ENCODE results near the gene ZNF503.

The ZNF503 gene

DNA sequence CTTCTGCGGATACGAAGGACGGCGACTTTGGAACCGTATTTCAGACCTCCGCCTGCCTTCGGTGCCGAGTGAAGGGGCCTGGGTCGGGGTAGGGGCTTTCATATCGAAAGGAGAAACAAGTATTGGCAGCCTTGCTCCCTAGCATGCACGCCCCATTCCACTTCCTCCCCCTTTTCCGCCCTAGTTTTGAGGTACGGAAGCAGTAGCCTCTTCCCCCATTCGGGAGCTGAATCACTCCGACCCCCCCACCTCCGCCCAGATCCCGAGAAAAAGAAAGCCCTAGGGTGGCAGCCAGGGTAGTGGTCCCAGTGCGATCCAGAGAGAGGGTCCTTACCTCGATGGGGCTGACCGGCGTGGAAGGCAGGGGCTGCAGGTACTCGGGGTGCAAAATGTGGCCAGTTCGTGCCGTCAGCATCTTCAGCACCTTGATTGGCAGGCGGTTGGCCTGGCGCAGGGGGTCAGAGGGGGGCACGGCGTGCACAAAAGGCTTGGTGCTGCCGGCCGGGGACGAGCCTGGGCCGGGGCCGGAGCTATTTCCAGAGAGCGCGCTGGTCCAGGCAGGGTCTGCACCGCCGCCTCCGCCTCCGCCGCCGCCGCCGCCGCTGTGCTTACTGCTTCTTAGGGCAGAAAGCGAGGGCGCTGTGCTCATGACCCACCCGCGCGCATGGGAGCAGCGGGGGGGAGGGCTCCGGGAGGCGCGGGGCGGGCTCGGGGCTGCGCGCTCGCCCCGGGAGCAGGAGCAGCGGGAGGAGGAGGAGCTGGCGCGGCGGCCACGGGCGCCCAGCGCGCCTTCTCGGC, 594 bp downstream of the ZNF503 start:
- intact Hi-C loops (cut with DNase I; ENCODE audit: low total_unique reads) = loop anchor here (1.0 to 5.0 kb wide), 2 partner anchors 261 to 509 kb away; no protein-coding TSS in a partner anchor

DNA sequence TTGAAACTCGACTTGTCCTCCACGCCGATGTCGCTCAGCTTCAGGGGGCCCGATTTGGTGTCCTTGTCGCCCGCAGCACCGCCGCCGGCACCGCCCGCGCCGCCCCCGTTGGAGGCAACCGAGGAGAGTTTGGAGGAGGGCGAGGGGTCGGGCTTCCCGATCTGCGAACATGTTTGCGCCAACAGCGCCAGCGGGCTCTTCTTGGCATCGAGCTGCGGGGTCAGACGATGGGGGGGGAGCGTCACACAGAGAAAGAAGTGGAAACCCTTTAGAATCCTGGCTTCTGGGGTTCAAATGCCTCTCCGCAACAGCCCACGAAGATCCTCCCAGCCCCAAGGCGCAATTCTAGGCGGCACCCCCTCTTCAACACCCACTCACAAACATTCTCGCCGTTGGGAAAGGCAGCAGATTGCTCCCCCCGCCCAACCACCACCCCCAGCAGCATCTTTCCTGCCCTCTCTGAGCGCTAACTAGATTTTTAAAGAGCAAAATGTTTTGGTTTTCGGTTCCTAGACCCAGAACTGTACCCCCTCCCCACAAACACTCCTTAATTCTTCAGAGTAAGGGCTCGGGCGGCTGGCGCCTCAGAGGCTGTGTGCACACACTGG, 1.3 kb downstream of the ZNF503 start:
- intact Hi-C loops (cut with DNase I; ENCODE audit: low total_unique reads) = loop anchor here (1.0 to 5.0 kb wide), 2 partner anchors 262 to 510 kb away; no protein-coding TSS in a partner anchor
- TF ChIP-seq, protein P1, sequence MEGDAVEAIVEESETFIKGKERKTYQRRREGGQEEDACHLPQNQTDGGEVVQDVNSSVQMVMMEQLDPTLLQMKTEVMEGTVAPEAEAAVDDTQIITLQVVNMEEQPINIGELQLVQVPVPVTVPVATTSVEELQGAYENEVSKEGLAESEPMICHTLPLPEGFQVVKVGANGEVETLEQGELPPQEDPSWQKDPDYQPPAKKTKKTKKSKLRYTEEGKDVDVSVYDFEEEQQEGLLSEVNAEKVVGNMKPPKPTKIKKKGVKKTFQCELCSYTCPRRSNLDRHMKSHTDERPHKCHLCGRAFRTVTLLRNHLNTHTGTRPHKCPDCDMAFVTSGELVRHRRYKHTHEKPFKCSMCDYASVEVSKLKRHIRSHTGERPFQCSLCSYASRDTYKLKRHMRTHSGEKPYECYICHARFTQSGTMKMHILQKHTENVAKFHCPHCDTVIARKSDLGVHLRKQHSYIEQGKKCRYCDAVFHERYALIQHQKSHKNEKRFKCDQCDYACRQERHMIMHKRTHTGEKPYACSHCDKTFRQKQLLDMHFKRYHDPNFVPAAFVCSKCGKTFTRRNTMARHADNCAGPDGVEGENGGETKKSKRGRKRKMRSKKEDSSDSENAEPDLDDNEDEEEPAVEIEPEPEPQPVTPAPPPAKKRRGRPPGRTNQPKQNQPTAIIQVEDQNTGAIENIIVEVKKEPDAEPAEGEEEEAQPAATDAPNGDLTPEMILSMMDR (IDR thresholded peaks at IDR 0.05) = no peak
- Histone ChIP-seq H3K4me1 (peaks cover 0 to 46% (median 32%) of the 10 kb centered on the region in 4 donors), H3K27me3 (no peaks in the 10 kb centered on the region), H3K9me3 (no peaks in the 10 kb centered on the region), H3K36me3 (peaks cover 15 to 33% (median 28%) of the 10 kb centered on the region in 3 donors), H3K4me3 (peak overlapping the region; percentile 88 to 92), H3K27ac (peak overlapping the region; percentile 93 to 97)
- no peak for DNase-seq

More for the DNA sequence above, 594 bp downstream of the ZNF503 start:
- peaks cover 15 to 33% (median 28%) of the 10 kb centered on the region in 3 donors for H3K36me3 ChIP-seq
- H3K4me3 ChIP-seq = peak overlapping the region; percentile 88 to 92
- no peaks in the 10 kb centered on the region for H3K27me3 ChIP-seq
- no peaks in the 10 kb centered on the region for H3K9me3 ChIP-seq
- DNase-seq = peak; percentile 62 to 84
- peak overlapping the region; percentile 93 to 97 for H3K27ac ChIP-seq
- TF ChIP-seq, protein P1 (IDR thresholded peaks at IDR 0.05) = no peak
- H3K4me1 ChIP-seq = peaks cover 0 to 39% (median 28%) of the 10 kb centered on the region in 4 donors

DNA sequence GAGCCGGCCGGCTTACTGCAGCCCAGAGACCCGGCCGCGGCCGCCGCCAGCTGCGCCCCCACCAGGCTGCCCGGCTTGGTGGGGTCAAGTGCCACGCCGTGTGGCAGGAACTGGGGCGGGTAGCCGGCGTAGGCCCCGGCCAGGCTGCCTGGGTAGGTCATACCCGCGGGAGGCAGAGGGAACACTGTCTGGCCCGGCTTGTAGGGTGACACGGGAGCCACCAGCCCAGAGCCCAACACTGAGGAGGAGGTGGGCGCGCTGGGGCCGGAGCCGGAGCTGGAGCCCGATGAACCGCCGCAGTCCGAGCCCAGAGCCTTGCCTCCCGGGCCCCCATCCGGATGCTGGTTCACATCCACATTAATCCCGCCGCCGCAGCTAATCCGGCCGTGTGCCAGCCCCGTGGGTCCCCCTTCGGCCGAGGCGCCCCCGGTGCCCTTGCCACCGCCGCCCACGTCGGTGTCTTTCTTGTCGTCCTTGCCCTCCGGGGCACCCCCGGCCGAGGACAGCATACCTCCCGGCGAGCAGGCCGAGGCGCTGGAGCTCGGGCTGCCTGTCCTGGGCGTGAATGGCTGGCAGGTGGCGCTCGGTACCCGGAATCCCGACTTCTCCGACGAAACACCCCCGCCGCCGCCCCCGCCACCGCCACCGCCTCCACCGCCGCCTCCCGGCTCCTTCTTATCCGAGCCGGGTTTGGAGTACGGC, 2.0 kb downstream of the ZNF503 start:
- H3K4me1 ChIP-seq = peaks cover 0 to 48% (median 32%) of the 10 kb centered on the region in 4 donors

DNA sequence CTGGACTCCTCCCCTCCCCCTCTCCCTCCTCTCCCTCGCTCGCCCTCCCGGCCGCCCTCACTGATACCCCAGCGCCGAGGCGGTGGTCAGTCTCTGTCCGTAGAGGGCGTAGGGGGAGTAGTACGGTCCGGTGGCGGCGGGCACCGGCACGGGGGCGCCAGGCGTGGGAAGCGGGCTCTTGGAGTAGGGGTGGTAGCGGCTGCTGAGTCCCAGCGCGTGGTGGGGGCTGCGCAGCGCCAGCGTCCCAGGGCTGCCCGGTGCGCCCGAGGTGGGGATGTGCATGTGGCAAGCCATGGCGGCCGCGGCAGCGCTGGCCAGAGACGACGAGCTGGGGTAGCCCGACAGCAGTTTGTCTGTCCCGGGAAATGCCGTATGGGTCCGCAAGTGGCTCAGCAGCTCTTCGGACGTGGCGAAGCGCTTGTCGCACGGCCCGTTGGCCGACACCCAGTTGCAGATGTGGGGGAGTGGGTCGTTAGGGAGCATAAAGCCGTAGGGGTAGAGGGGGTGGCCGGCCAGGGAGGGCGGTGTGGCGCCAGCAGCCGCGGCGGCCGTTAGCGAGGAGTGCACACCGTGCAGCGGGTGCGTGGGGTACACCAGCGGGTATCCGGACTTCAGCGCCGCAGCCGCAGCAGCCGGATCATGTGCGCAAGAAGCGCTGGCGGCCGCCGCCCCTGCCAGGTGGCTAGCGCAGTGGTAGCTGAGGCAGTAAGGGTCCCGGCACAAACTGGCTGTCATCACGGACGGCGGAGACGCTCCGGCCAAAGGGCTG, 2.7 kb downstream of the ZNF503 start:
- H3K27ac ChIP-seq = peak overlapping the region; percentile 93 to 97
- no peaks in the 10 kb centered on the region for H3K9me3 ChIP-seq
- TF ChIP-seq, protein P1 (IDR thresholded peaks at IDR 0.05) = no peak
- peaks cover 15 to 33% (median 28%) of the 10 kb centered on the region in 3 donors for H3K36me3 ChIP-seq
- peak overlapping the region; percentile 88 to 92 for H3K4me3 ChIP-seq
- peaks cover 0 to 40% (median 25%) of the 10 kb centered on the region in 4 donors for H3K4me1 ChIP-seq
- peak in 1 of 2 donors; percentile 68 for DNase-seq
- no peaks in the 10 kb centered on the region for H3K27me3 ChIP-seq
- intact Hi-C loops (cut with DNase I; ENCODE audit: low total_unique reads) = loop anchor here (5.0 to 10.0 kb wide), 5 partner anchors 102 to 1608 kb away; no protein-coding TSS in a partner anchor

More for the DNA sequence above, 2.0 kb downstream of the ZNF503 start:
- Histone ChIP-seq H3K9me3 (no peaks in the 10 kb centered on the region), H3K27ac (peak overlapping the region; percentile 93 to 97), H3K27me3 (no peaks in the 10 kb centered on the region), H3K4me3 (peak overlapping the region; percentile 88 to 92), H3K36me3 (peaks cover 15 to 33% (median 28%) of the 10 kb centered on the region in 3 donors)
- intact Hi-C loops (cut with DNase I; ENCODE audit: low total_unique reads) = loop anchor here (1.0 to 10.0 kb wide), 7 partner anchors 102 to 1608 kb away; no protein-coding TSS in a partner anchor
- peak; percentile 80 to 91 for DNase-seq
- TF ChIP-seq, protein P1 (IDR thresholded peaks at IDR 0.05) = peak; percentile 51 to 79
